ENCODE measurements around the gene RSAD1.

The RSAD1 gene

GRCh38 chr17:50498021-50498874 is 19.6 kb downstream of the RSAD1 start:
- Histone ChIP-seq H3K36me3 (ENCODE audit: control insufficient read depth, insufficient read depth, low read length) (no peaks in the 10 kb centered on the region), H3K27me3 (ENCODE audit: control insufficient read depth, insufficient read depth, low read length) (no peaks in the 10 kb centered on the region), H3K4me3 (ENCODE audit: low read depth, low read length) (no peak overlapping the region), H3K4me1 (ENCODE audit: control insufficient read depth, insufficient read depth, low read length) (no peaks in the 10 kb centered on the region), H3K9ac (ENCODE audit: low read depth, low read length) (no peak overlapping the region), H3K27ac (ENCODE audit: low read depth, low read length) (no peak overlapping the region), H3K9me3 (ENCODE audit: control insufficient read depth, insufficient read depth, low read length) (no peaks in the 10 kb centered on the region)

- H3K9ac ChIP-seq (ENCODE audit: low read depth, low read length): no peak overlapping the region
- H3K27me3 ChIP-seq (ENCODE audit: control insufficient read depth, insufficient read depth, low read length): no peaks in the 10 kb centered on the region
- no peak overlapping the region for H3K4me3 ChIP-seq (ENCODE audit: low read depth, low read length)
- no peaks in the 10 kb centered on the region for H3K9me3 ChIP-seq (ENCODE audit: control insufficient read depth, insufficient read depth, low read length)
- H3K27ac ChIP-seq (ENCODE audit: low read depth, low read length): no peak overlapping the region
- H3K36me3 ChIP-seq (ENCODE audit: control insufficient read depth, insufficient read depth, low read length): no peaks in the 10 kb centered on the region
- H3K4me1 ChIP-seq (ENCODE audit: control insufficient read depth, insufficient read depth, low read length): peaks cover 7% of the 10 kb centered on the region
These were observed 20.6 kb downstream of the RSAD1 start for GRCh38 chr17:50499270-50499669.

GRCh38 chr17:50499721-50500120 is 21.1 kb downstream of the RSAD1 start:
- H3K27ac ChIP-seq (ENCODE audit: low read depth, low read length): no peak overlapping the region
- no peak overlapping the region for H3K4me3 ChIP-seq (ENCODE audit: low read depth, low read length)
- H3K9ac ChIP-seq (ENCODE audit: low read depth, low read length): no peak overlapping the region
- H3K27me3 ChIP-seq (ENCODE audit: control insufficient read depth, insufficient read depth, low read length): no peaks in the 10 kb centered on the region
- H3K36me3 ChIP-seq (ENCODE audit: control insufficient read depth, insufficient read depth, low read length): no peaks in the 10 kb centered on the region
- H3K4me1 ChIP-seq (ENCODE audit: control insufficient read depth, insufficient read depth, low read length): peaks cover 7% of the 10 kb centered on the region
- no peaks in the 10 kb centered on the region for H3K9me3 ChIP-seq (ENCODE audit: control insufficient read depth, insufficient read depth, low read length)

- Histone ChIP-seq H3K4me1 (ENCODE audit: control insufficient read depth, insufficient read depth, low read length) (peaks cover 7% of the 10 kb centered on the region), H3K27me3 (ENCODE audit: control insufficient read depth, insufficient read depth, low read length) (no peaks in the 10 kb centered on the region), H3K36me3 (ENCODE audit: control insufficient read depth, insufficient read depth, low read length) (no peaks in the 10 kb centered on the region)
These were observed 22.4 kb downstream of the RSAD1 start for GRCh38 chr17:50501054-50501453.

GRCh38 chr17:50502301-50502990 is 23.8 kb downstream of the RSAD1 start:
- peaks cover 8% of the 10 kb centered on the region for H3K4me1 ChIP-seq (ENCODE audit: control insufficient read depth, insufficient read depth, low read length)
- no peak overlapping the region for H3K9ac ChIP-seq (ENCODE audit: low read depth, low read length)
- H3K27ac ChIP-seq (ENCODE audit: low read depth, low read length): no peak overlapping the region
- no peaks in the 10 kb centered on the region for H3K9me3 ChIP-seq (ENCODE audit: control insufficient read depth, insufficient read depth, low read length)
- no peaks in the 10 kb centered on the region for H3K36me3 ChIP-seq (ENCODE audit: control insufficient read depth, insufficient read depth, low read length)
- no peaks in the 10 kb centered on the region for H3K27me3 ChIP-seq (ENCODE audit: control insufficient read depth, insufficient read depth, low read length)
- no peak overlapping the region for H3K4me3 ChIP-seq (ENCODE audit: low read depth, low read length)

More at GRCh38 chr17:50501054-50501453, 22.4 kb downstream of the RSAD1 start:
- no peak overlapping the region for H3K9ac ChIP-seq (ENCODE audit: low read depth, low read length)
- no peak overlapping the region for H3K27ac ChIP-seq (ENCODE audit: low read depth, low read length)
- no peak overlapping the region for H3K4me3 ChIP-seq (ENCODE audit: low read depth, low read length)
- H3K9me3 ChIP-seq (ENCODE audit: control insufficient read depth, insufficient read depth, low read length): no peaks in the 10 kb centered on the region

- Histone ChIP-seq H3K9ac (ENCODE audit: low read depth, low read length) (no peak overlapping the region), H3K9me3 (ENCODE audit: control insufficient read depth, insufficient read depth, low read length) (no peaks in the 10 kb centered on the region), H3K4me3 (ENCODE audit: low read depth, low read length) (no peak overlapping the region), H3K27ac (ENCODE audit: low read depth, low read length) (no peak overlapping the region), H3K36me3 (ENCODE audit: control insufficient read depth, insufficient read depth, low read length) (no peaks in the 10 kb centered on the region), H3K4me1 (ENCODE audit: control insufficient read depth, insufficient read depth, low read length) (peaks cover 15% of the 10 kb centered on the region), H3K27me3 (ENCODE audit: control insufficient read depth, insufficient read depth, low read length) (no peaks in the 10 kb centered on the region)
These were observed 27.0 kb downstream of the RSAD1 start for GRCh38 chr17:50505591-50506130.

GRCh38 chr17:50506298-50506697 is 27.6 kb downstream of the RSAD1 start:
- no peaks in the 10 kb centered on the region for H3K9me3 ChIP-seq (ENCODE audit: control insufficient read depth, insufficient read depth, low read length)
- H3K4me1 ChIP-seq (ENCODE audit: control insufficient read depth, insufficient read depth, low read length): peaks cover 15% of the 10 kb centered on the region
- H3K36me3 ChIP-seq (ENCODE audit: control insufficient read depth, insufficient read depth, low read length): no peaks in the 10 kb centered on the region
- no peak overlapping the region for H3K9ac ChIP-seq (ENCODE audit: low read depth, low read length)
- no peaks in the 10 kb centered on the region for H3K27me3 ChIP-seq (ENCODE audit: control insufficient read depth, insufficient read depth, low read length)
- H3K4me3 ChIP-seq (ENCODE audit: low read depth, low read length): no peak overlapping the region
- no peak overlapping the region for H3K27ac ChIP-seq (ENCODE audit: low read depth, low read length)

GRCh38 chr17:50507871-50508572 is 29.4 kb downstream of the RSAD1 start, which contains the start of gene MYCBPAP:
Gene MYCBPAP (plus strand): TSS chr17:50508439. CDS start chr17:50508675, 236 bp downstream.
- Histone ChIP-seq H3K27ac (ENCODE audit: low read depth, low read length) (no peak within 1 kb of the TSS), H3K4me3 (ENCODE audit: low read depth, low read length) (peak within 1 kb of the TSS; percentile 80), H3K36me3 (ENCODE audit: control insufficient read depth, insufficient read depth, low read length) (no peaks in the 10 kb centered on the region), H3K9me3 (ENCODE audit: control insufficient read depth, insufficient read depth, low read length) (no peaks in the 10 kb centered on the region), H3K9ac (ENCODE audit: low read depth, low read length) (peak within 1 kb of the TSS; percentile 15; the same call in 1 of the 2 replicates), H3K27me3 (ENCODE audit: control insufficient read depth, insufficient read depth, low read length) (no peaks in the 10 kb centered on the region), H3K4me1 (ENCODE audit: control insufficient read depth, insufficient read depth, low read length) (peaks cover 15% of the 10 kb centered on the region)

- Histone ChIP-seq H3K4me1 (ENCODE audit: control insufficient read depth, insufficient read depth, low read length) (peaks cover 10% of the 10 kb centered on the region; the same call in 1 of the 2 replicates), H3K9ac (ENCODE audit: low read depth, low read length) (peak overlapping the region; percentile 2; the same call in 1 of the 2 replicates), H3K27me3 (ENCODE audit: control insufficient read depth, insufficient read depth, low read length) (no peaks in the 10 kb centered on the region), H3K27ac (ENCODE audit: low read depth, low read length) (no peak overlapping the region), H3K9me3 (ENCODE audit: control insufficient read depth, insufficient read depth, low read length) (no peaks in the 10 kb centered on the region), H3K4me3 (ENCODE audit: low read depth, low read length) (peak overlapping the region; percentile 80), H3K36me3 (ENCODE audit: control insufficient read depth, insufficient read depth, low read length) (no peaks in the 10 kb centered on the region)
These were observed 30.2 kb downstream of the RSAD1 start for GRCh38 chr17:50508573-50509460.

GRCh38 chr17:50511058-50511457 is 32.4 kb downstream of the RSAD1 start:
- Histone ChIP-seq H3K9me3 (ENCODE audit: control insufficient read depth, insufficient read depth, low read length) (no peaks in the 10 kb centered on the region), H3K9ac (ENCODE audit: low read depth, low read length) (no peak overlapping the region), H3K27me3 (ENCODE audit: control insufficient read depth, insufficient read depth, low read length) (no peaks in the 10 kb centered on the region), H3K27ac (ENCODE audit: low read depth, low read length) (no peak overlapping the region), H3K4me1 (ENCODE audit: control insufficient read depth, insufficient read depth, low read length) (peaks cover 8% of the 10 kb centered on the region; the same call in 1 of the 2 replicates), H3K4me3 (ENCODE audit: low read depth, low read length) (no peak overlapping the region), H3K36me3 (ENCODE audit: control insufficient read depth, insufficient read depth, low read length) (no peaks in the 10 kb centered on the region)
